GM10266 (cell line): ENCODE results near the gene SV2A.

ENCODE experiments used
- DNase-seq: peaks from one replicate; pipeline ENCODE4 v3.0.0; 2012; ENCODE audit errors: extremely low spot score
- CTCF ChIP-seq: IDR thresholded peaks from 2 replicates; pipeline ENCODE4 v1.5.1; 2012; ENCODE audit warnings: mild to moderate bottlenecking, low read depth; ENCODE audit not compliant: control insufficient read depth, insufficient read depth; ENCODE audit errors: missing control alignments

Gene SV2A

DNA sequence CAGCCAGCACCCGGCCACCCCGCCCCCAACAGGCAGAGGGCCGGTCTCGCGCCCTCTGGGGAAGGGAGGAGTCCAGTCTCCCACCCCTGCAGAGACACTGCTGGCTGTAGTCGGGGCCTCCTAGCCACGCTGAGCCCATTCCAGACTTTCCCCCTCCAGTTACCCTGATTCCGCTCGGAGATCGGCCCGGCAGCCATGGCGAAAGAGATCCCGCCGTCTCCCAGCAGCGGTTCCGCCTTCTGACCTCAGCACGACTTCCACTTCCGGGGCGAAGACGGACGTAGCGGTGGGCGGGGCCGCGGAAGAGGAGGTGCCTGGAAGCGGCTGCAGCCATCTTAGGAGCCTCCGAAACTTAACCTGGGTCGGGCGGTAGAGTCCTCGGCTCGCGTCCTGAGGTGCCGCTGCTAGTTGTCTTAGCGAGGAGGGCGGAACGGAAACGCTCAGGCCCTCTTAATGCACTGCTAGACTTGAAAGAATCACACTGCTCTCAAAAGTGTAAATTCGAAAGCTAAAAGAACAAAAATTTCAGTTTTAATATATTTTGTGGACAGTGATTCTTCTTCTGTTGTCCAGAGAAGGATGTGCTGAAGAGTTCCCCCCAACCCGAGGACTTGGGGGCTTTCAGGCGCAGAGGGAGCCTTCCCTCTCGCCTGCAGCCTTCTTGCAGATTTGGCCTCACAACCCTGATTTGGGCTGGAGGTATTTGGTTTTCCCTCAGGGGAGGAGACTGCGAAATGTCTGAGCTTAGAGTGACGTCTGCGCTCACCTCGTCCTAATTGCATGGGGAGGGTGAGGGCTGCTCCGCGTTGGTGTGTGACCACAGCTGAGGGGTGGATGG is 10.1 kb upstream of the SV2A start, which contains the start of gene SF3B4:
Gene SF3B4, minus strand, starts transcription at position 241 of the 838 bp plus-strand sequence. Its CDS starts 44 bp downstream, at position 197.
- TF ChIP-seq CTCF: no peak
- peak; percentile 90 for DNase-seq

DNA sequence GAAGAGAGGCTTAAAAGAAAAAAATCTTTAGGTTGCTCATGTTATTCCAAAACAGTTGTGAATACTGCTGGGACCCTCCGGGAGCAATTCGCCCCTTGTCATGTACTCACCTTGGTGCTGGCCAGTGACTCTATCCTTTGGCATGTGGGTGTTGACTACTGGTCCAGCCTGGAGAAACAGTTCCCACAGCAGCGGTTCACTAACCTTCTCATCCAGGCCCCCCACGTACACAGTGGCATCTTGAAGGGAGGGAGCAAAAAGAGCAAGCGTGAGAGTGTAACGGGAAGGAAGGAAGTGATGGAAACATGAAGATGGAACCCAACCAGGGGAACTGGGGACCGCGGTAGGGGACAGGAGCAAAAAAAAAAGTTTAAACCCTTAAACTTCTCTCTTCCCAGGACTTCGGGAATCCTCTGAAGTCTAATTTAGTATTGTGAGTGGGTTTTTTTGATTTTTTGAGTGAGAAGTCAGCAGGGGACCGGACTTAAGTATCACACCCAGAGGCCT is 9.5 kb upstream of the SV2A start:
- DNase-seq: no peak
- no peak for TF ChIP-seq CTCF

GRCh38 chr1:149926296-149926695 is 8.7 kb upstream of the SV2A start:
- DNase-seq: no peak
- TF ChIP-seq CTCF: no peak

- no peak for TF ChIP-seq CTCF
- DNase-seq: no peak
Observed at GRCh38 chr1:149925751-149926150, 8.1 kb upstream of the SV2A start.

GRCh38 chr1:149925345-149925744 is 7.7 kb upstream of the SV2A start:
- no peak for DNase-seq
- TF ChIP-seq CTCF: no peak

- DNase-seq: no peak
- TF ChIP-seq CTCF: no peak
Observed at GRCh38 chr1:149923626-149924025, 6.0 kb upstream of the SV2A start.

DNA sequence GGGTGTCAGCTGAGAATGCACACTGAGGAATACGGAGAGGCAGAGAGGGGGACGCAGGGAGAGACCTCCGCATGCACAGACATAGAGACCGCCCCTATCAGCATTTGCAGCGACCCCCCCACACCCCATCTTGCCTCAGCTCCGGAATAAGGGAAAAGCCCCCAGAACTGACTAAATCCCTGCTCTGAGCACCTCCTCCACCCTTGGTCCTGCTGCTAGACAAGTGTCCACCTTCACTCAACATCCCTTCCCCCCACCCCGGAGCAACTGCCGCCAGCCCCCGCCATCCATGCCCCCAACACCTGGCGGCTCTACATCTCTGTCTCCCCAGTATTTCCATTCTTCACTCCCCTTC is 769 bp downstream of the SV2A start:
- DNase-seq: no peak
- TF ChIP-seq CTCF: no peak
